GM12874 (cell line): ENCODE results near the gene SLC41A3.

ENCODE experiments used
- CTCF ChIP-seq: IDR thresholded peaks from 2 replicates; pipeline ENCODE4 v1.5.1; 2011; ENCODE audit warnings: low read depth, mild to moderate bottlenecking, control low read depth, low read length, moderate library complexity; ENCODE audit not compliant: insufficient read depth

SLC41A3 gene

DNA sequence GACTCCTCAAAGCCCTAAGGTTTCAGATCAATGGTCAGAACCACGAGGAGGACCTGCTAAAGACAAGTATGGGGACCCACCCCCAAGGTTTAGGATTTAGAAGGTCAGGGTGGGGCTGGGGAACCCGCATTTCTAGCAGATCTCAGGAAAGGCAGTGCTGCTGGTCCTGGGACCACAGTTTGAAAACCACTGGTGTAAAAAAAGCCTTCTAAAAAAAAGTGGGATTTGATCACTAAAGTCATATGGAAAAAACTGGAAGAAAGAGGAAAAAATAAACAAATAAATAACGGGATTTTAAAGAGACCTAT lies 832 bp downstream of the SLC41A3 start:
- no peak for TF ChIP-seq CTCF

GRCh38 chr3:126082362-126083137 lies 1.4 kb downstream of the SLC41A3 start:
- TF ChIP-seq CTCF = no peak

GRCh38 chr3:126081618-126082361 lies 2.1 kb downstream of the SLC41A3 start:
- TF ChIP-seq CTCF = peak; percentile 25; the same call in 1 of the 2 replicates

DNA sequence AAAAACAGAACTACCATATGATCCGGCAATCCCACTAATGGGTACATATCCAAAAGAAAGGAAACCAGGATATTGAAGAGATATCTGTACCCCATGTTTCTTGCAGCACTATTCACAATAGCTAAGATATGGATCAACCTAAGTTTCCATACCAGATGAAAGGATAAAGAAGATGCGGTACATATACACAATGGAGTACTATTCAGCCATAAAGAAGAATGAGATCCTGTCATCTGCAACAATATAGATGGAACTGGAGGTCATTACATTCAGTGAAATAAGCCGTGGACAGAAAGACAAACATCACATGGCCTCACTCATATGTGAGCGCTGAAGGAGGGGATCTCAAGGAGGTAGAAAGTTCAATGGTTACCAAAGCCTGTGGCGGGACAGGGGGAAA lies 3.0 kb downstream of the SLC41A3 start:
- no peak for TF ChIP-seq CTCF

GRCh38 chr3:126078866-126079265 lies 5.1 kb downstream of the SLC41A3 start:
- no peak for TF ChIP-seq CTCF

DNA sequence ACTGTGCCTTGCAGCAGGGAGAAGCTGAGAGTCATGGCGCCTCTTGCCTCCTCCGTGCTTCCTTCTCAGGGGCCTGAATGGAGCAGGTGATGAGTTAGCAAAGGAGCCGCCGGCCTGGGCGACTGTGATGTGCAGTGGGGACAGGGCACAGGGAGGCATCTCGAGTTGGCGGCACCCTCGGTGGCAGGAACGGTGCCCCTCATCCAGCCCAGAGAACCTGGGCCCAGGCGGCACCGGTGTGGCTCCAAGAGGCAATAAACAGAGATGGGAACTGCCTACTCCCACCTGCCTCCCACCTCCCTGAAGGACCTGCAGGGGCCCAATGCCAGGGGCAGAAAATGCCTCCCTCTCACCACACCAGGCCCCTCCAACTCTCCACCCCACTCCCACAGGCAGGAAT lies 6.2 kb downstream of the SLC41A3 start:
- no peak for TF ChIP-seq CTCF

- no peak for TF ChIP-seq CTCF
Observed at GRCh38 chr3:126076140-126076539, 7.8 kb downstream of the SLC41A3 start.
